Thyroid gland (tissue), 4 donors: ENCODE data around the gene DPYSL3. TPM values are rescaled to one million over a fixed set of nuclear protein-coding genes. Genes with fewer than 3 reads are reported as not detected.
"Not testable (repeated sequence)": the region's sequence is repeated elsewhere in the genome, so short reads cannot be mapped to it uniquely, and the experiment has no call there.

ENCODE experiments used
- DNase-seq, 2 donors: peaks; one replicate each; pipeline ENCODE4 v3.0.0-alpha.2; 2019
- H3K27ac ChIP-seq, 3 donors: fragments of 200-600 bp; sonication (generic); 1 replicate in 2 of 3; 2 replicates in 1 of 3; pipeline ENCODE4 v1.5.1; 2016 to 2019; ENCODE audit warnings: mild to moderate bottlenecking in 1 of 3, moderate library complexity in 1 of 3
- H3K27me3 ChIP-seq: fragments of 200-600 bp; sonication (generic); one replicate; pipeline ENCODE4 v1.5.1; 2019
- H3K36me3 ChIP-seq, 2 donors: fragments of 200-600 bp; sonication (generic); one replicate each; pipeline ENCODE4 v1.5.1; 2016 to 2019
- H3K4me1 ChIP-seq, 2 donors: fragments of 200-600 bp; sonication (generic); one replicate each; pipeline ENCODE4 v1.5.1; 2017 to 2019
- H3K4me3 ChIP-seq, 3 donors: fragments of 200-600 bp; sonication (generic); replicated peaks in 1 of 3; 1 replicate in 2 of 3; 2 replicates in 1 of 3; pipeline ENCODE4 v1.5.1; 2016; ENCODE audit warnings: mild to moderate bottlenecking in 1 of 3
- H3K9me3 ChIP-seq: fragments of 200-600 bp; sonication (generic); one replicate; pipeline ENCODE4 v1.5.1; 2017
- POLR2A ChIP-seq, 2 donors: fragments of 450-650 bp; IDR thresholded peaks; one replicate each; pipeline ENCODE4 v1.6.1; 2017; ENCODE audit warnings: antibody characterized with exemption in 2 of 2, mild to moderate bottlenecking in 2 of 2, moderate library complexity in 1 of 2
- WGBS, 2 donors: methylation state at CpG; one replicate each; pipeline ENCODE4 v1.1.5; 2017; 5-methylcytosine and 5-hydroxymethylcytosine counted together
- intact Hi-C: fragments of 100-400 bp; cut with DNase I; formaldehyde crosslinking; loops from one replicate; pipeline ENCODE4 v1.15.1; 2023
- total RNA-seq, 4 donors: library from RNA; depleted of rRNA; stranded (reverse); fragments of >200 nt; gene quantifications; one replicate each; pipeline ENCODE4 v1.2.3, GENCODE V29; 2016
- TF ChIP-seq, protein P1 (sequence below), 6 experiments: fragments of 200-600 bp in 3 of 6; fragments of 450-650 bp in 3 of 6; sonication (generic) in 3 of 6; IDR thresholded peaks; one replicate each; pipeline ENCODE4 v1.5.1; 2016 to 2019; ENCODE audit warnings: antibody characterized with exemption in 6 of 6, mild to moderate bottlenecking in 2 of 6, inconsistent platforms in 1 of 6, moderate library complexity in 1 of 6

The DPYSL3 gene
- total RNA-seq, 4 donors from 2014 or later: 23.7 to 43.1 (median 28.0) TPM

DNA sequence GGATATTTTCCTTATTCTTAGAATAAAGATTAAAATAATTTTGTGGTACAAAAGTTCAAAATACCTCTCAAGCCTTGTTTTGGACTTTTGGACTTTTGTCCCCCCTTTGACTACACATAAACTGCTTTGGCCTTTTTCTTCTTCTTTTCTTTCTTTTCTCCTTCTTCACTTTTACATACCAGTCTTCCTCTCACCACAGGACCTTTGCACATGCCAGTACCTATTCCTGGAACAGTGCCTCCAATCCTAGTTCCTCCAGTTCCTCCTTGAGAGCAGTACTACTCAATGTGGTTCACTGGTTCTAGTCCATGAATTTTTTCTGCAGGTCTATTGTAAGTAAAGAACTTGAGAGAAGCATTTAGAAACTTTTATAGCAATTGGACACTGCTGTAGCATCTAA is 138.6 kb downstream of the DPYSL3 start:
- intact Hi-C loops: loop anchor here (5.0 kb wide), 1 partner anchor 144 kb away; no protein-coding TSS in a partner anchor
- no peaks in the 10 kb centered on the region for H3K4me1 ChIP-seq
- no peaks in the 10 kb centered on the region for H3K36me3 ChIP-seq
- DNase-seq: no peak
- no peaks in the 10 kb centered on the region for H3K9me3 ChIP-seq
- H3K4me3 ChIP-seq: no peak overlapping the region
- no peaks in the 10 kb centered on the region for H3K27me3 ChIP-seq
- H3K27ac ChIP-seq: no peak overlapping the region
- TF ChIP-seq, protein P1, sequence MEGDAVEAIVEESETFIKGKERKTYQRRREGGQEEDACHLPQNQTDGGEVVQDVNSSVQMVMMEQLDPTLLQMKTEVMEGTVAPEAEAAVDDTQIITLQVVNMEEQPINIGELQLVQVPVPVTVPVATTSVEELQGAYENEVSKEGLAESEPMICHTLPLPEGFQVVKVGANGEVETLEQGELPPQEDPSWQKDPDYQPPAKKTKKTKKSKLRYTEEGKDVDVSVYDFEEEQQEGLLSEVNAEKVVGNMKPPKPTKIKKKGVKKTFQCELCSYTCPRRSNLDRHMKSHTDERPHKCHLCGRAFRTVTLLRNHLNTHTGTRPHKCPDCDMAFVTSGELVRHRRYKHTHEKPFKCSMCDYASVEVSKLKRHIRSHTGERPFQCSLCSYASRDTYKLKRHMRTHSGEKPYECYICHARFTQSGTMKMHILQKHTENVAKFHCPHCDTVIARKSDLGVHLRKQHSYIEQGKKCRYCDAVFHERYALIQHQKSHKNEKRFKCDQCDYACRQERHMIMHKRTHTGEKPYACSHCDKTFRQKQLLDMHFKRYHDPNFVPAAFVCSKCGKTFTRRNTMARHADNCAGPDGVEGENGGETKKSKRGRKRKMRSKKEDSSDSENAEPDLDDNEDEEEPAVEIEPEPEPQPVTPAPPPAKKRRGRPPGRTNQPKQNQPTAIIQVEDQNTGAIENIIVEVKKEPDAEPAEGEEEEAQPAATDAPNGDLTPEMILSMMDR (IDR thresholded peaks at IDR 0.05): no peak
- TF ChIP-seq POLR2A (IDR thresholded peaks at IDR 0.05): no peak

DNA sequence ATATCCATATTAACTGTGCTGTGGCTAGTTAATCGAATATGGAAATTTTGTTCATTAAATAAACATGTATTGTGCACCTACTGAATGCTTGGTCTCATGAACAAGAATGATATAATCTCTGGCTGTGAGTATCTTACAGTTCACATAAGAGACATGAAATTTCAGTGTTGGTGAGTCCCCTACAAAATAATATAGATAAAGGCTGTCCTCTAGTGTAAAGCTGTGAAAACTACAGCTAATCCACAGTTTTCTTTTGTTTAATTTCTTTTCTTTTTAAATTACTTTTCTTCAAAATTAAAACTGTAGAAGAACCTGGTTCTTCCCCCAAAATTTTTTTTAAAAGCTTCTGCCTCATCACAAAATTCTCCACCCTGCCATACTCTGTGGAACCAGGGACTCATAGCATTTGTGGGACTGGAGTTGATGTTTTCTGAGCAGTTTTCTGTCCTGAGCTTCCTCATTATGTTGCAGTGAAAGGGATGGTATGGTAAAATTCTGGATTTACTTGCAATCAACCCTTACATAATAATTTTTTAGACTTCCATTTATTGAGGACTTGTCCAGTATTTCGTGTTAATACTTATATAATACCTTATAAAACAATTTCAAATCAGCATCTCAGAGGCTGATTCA is 140.0 kb downstream of the DPYSL3 start:
- 21 to 23% methylated on average over 2 of the region's 2 CpGs for WGBS, 2 donors
- intact Hi-C loops: loop anchor here (5.0 kb wide), 1 partner anchor 143 kb away; no protein-coding TSS in a partner anchor

DNA sequence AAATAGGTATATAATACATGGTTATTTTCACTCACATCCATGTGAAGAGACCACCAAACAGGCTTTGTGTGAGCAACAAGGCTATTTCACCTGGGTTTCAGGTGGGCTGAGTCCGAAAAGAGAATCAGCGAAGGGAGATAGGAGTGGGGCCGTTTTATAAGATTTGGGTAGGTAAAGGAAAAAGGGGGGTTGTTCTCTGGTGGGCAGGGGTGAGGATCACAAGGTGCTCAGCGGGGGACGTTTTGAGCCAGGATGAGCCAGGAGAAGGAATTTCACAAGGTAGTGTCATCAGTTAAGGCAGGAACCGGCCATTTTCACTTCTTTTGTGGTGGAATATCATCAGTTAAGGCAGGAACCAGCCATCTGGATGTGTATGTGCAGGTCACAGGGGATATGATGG is 142.5 kb downstream of the DPYSL3 start:
- DNase-seq, H3K27ac ChIP-seq, H3K27me3 ChIP-seq, H3K4me1 ChIP-seq, intact Hi-C loops, H3K9me3 ChIP-seq, H3K36me3 ChIP-seq, H3K4me3 ChIP-seq: not testable (repeated sequence)
- 81 to 87% methylated on average over 6 of the region's 6 CpGs for WGBS, 2 donors

More for the DNA sequence above, 140.0 kb downstream of the DPYSL3 start:
- TF ChIP-seq POLR2A (IDR thresholded peaks at IDR 0.05): no peak
- TF ChIP-seq, protein P1 (IDR thresholded peaks at IDR 0.05): peak; percentile 33 to 89 (median 69)
- Histone ChIP-seq H3K27ac (no peak overlapping the region), H3K36me3 (no peaks in the 10 kb centered on the region), H3K9me3 (no peaks in the 10 kb centered on the region), H3K4me3 (no peak overlapping the region), H3K4me1 (no peaks in the 10 kb centered on the region), H3K27me3 (no peaks in the 10 kb centered on the region)
- no peak for DNase-seq

DNA sequence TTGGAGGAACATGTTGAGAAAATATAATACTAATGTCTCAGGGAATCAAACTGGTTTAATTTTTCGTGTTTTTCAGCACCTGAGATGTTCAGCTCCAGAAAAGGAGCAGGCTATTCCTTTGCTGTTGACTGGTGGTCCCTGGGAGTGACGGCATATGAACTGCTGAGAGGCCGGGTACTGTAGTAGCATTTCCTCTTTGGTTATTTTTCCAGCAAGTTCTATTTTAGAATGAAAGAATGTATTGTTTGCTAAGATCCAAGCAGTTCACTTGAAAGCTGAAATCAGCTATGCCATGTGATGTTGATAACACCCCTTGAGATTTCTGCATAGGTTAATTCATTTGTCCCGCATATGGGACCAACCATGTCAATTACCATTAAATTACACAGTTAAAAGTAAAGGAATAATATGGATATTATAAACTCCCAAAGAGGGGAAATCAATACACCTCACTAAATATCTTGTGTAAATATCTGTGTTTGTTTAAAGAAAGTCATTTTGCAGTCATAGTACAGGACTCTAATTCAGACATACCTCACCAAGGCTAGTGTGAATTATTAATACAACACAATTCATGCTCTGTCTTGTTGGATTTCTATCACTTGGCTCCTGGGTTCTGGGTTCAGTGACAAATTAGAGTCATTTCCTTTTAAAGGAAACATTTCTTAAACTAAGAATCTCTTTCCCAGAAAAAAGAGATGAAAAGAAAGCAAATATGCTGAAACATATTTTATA is 148.3 kb downstream of the DPYSL3 start:
- WGBS, 2 donors: 82 to 89% methylated on average over 4 of the region's 4 CpGs
- Histone ChIP-seq H3K27ac (no peak overlapping the region), H3K36me3 (no peaks in the 10 kb centered on the region), H3K27me3 (no peaks in the 10 kb centered on the region), H3K4me1 (peaks cover 0 to 4% of the 10 kb centered on the region in 2 donors), H3K9me3 (no peaks in the 10 kb centered on the region), H3K4me3 (no peak overlapping the region)
- intact Hi-C loops: no loop called here
- DNase-seq: no peak
- TF ChIP-seq, protein P1 (IDR thresholded peaks at IDR 0.05): no peak
- TF ChIP-seq POLR2A (IDR thresholded peaks at IDR 0.05): no peak

DNA sequence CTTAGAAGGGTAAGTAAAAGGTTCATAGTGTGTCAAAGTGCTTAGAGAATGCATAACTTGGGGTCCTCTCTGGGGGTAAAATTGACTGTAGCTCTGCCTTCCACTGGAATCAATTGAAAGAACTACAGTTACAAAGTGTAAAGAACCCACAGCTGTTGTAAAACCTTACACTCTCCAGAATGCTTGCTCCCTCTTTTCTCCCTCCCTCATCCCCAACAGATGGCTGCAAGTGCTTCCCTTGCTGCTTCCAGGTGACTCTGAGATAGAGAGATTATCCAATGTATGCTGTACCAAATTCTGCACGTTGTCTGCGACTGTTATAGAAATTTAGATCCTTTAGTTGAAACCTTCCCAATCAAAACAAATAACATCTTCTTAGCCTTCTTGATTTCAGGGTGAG is 149.1 kb downstream of the DPYSL3 start:
- 82 to 92% methylated on average over 2 of the region's 2 CpGs for WGBS, 2 donors
- intact Hi-C loops: no loop called here
- Histone ChIP-seq H3K27ac (no peak overlapping the region), H3K36me3 (no peaks in the 10 kb centered on the region), H3K27me3 (no peaks in the 10 kb centered on the region), H3K4me1 (peaks cover 0 to 4% of the 10 kb centered on the region in 2 donors), H3K9me3 (no peaks in the 10 kb centered on the region), H3K4me3 (no peak overlapping the region)
- TF ChIP-seq POLR2A (IDR thresholded peaks at IDR 0.05): no peak
- DNase-seq: no peak

DNA sequence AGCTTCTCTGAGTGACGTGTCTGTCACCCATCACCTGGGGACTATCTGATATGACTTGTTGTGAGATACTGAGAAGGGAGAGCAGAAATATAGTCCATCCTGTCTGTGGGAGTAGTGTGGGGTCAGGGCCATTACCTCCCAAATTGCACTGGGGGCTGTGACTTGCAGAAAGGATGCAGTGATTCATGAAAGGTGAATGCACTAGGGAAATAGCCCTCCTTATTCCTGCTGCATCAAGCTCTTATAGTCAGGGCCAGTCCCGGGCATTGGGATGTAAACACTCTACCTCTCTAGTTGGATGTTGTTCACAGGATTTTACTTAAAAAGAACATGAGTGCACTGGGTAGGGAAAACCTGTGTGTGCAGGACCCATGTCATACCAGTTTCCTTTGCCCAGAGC is 150.3 kb downstream of the DPYSL3 start:
- no peak for DNase-seq
- Histone ChIP-seq H3K4me3 (no peak overlapping the region), H3K9me3 (no peaks in the 10 kb centered on the region), H3K4me1 (peaks cover 0 to 4% of the 10 kb centered on the region in 2 donors), H3K27me3 (no peaks in the 10 kb centered on the region), H3K27ac (no peak overlapping the region), H3K36me3 (no peaks in the 10 kb centered on the region)
- WGBS, 2 donors: 90 to 93% methylated on average over 2 of the region's 2 CpGs
- intact Hi-C loops: no loop called here
- TF ChIP-seq, protein P1 (IDR thresholded peaks at IDR 0.05): no peak
- no peak for TF ChIP-seq POLR2A (IDR thresholded peaks at IDR 0.05)
